ENCODE measurements around the gene AAGAB. TPM values are rescaled to one million over a fixed set of nuclear protein-coding genes. Genes with fewer than 3 reads are reported as not detected.
"Not testable (repeated sequence)": the region's sequence is repeated elsewhere in the genome, so short reads cannot be mapped to it uniquely, and the experiment has no call there.

Gene AAGAB
- total RNA-seq, 1 experiment from 2014 or later: 56.5 TPM

- Histone ChIP-seq H3K27ac (no peak overlapping the region), H2AFZ (no peak overlapping the region), H3K9me2 (ENCODE audit: insufficient read depth) (no peaks in the 10 kb centered on the region), H3K79me2 (ENCODE audit: low read depth) (peaks cover 96% of the 10 kb centered on the region), H3K4me3 (no peak overlapping the region), H3K27me3 (ENCODE audit: insufficient read depth, low read depth) (no peaks in the 10 kb centered on the region), H3K4me1 (replicated peaks; ENCODE audit: insufficient read depth) (peaks cover 14% of the 10 kb centered on the region), H3K36me3 (ENCODE audit: low read depth) (peaks cover 11% of the 10 kb centered on the region; the same call in 1 of the 2 replicates), H3F3A (ENCODE audit: insufficient read depth, low read depth) (peaks cover 13% of the 10 kb centered on the region), H3K9me3 (ENCODE audit: insufficient read depth, low read depth) (no peaks in the 10 kb centered on the region), H3K4me2 (no peak overlapping the region), H4K20me1 (ENCODE audit: insufficient read depth) (no peaks in the 10 kb centered on the region)
- ChIA-PET POLR2A (ENCODE audit: unreplicated experiment) (no interaction called here), CTCF (no interaction called here)
- intact Hi-C loops (cut with micrococcal nuclease; ENCODE audit: unreplicated experiment): loop anchor here (5.0 to 10.0 kb wide), 3 partner anchors 103 to 585 kb away; no protein-coding TSS in a partner anchor
- no peak for DNase-seq
- no peak for TF ChIP-seq EZH2 (IDR thresholded peaks at IDR 0.05; ENCODE audit: low read depth)
- TF ChIP-seq, protein P1, sequence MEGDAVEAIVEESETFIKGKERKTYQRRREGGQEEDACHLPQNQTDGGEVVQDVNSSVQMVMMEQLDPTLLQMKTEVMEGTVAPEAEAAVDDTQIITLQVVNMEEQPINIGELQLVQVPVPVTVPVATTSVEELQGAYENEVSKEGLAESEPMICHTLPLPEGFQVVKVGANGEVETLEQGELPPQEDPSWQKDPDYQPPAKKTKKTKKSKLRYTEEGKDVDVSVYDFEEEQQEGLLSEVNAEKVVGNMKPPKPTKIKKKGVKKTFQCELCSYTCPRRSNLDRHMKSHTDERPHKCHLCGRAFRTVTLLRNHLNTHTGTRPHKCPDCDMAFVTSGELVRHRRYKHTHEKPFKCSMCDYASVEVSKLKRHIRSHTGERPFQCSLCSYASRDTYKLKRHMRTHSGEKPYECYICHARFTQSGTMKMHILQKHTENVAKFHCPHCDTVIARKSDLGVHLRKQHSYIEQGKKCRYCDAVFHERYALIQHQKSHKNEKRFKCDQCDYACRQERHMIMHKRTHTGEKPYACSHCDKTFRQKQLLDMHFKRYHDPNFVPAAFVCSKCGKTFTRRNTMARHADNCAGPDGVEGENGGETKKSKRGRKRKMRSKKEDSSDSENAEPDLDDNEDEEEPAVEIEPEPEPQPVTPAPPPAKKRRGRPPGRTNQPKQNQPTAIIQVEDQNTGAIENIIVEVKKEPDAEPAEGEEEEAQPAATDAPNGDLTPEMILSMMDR (conservative IDR thresholded peaks at IDR 0.05): no peak
- no TSS peak for BruUV-seq (replicated peaks)
Measured at GRCh38 chr15:67249830-67250229, 4.6 kb downstream of the AAGAB start.

DNA sequence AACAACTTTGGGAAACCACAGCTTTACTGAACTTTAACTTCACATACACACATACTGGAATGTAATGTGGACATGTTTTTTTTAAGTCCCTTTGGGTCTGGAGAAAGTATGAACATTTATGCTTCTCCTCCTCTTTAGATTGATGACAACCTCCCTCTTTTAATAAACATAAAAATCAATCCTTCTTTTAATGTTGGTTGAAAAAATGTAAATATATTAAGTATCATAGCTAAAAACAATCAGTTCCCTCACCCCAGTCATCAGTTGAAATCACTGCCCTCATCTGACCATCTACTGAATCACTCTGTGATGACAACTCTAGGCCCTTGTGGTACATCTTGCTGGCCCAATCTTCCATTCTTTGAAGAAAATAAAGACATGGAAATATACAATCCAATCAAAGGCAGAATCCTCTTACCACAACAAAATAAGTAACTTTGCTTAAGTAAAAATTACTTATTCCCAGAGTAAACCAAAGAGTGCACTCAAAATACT is 6.4 kb downstream of the AAGAB start:
- TF ChIP-seq EZH2 (IDR thresholded peaks at IDR 0.05; ENCODE audit: low read depth): no peak
- TF ChIP-seq, protein P1 (conservative IDR thresholded peaks at IDR 0.05): no peak
- no peak overlapping the region for H2AFZ ChIP-seq
- intact Hi-C loops (cut with micrococcal nuclease; ENCODE audit: unreplicated experiment): loop anchor here (10.0 kb wide), 1 partner anchor 587 kb away; no protein-coding TSS in a partner anchor
- H3K9me3 ChIP-seq (ENCODE audit: insufficient read depth, low read depth): no peaks in the 10 kb centered on the region
- no peaks in the 10 kb centered on the region for H3K27me3 ChIP-seq (ENCODE audit: insufficient read depth, low read depth)
- H3K79me2 ChIP-seq (ENCODE audit: low read depth): peaks cover 100% of the 10 kb centered on the region
- H4K20me1 ChIP-seq (ENCODE audit: insufficient read depth): no peaks in the 10 kb centered on the region
- no peaks in the 10 kb centered on the region for H3K9me2 ChIP-seq (ENCODE audit: insufficient read depth)
- peaks cover 10% of the 10 kb centered on the region for H3K4me1 ChIP-seq (replicated peaks; ENCODE audit: insufficient read depth)
- no peak for DNase-seq
- H3F3A ChIP-seq (ENCODE audit: insufficient read depth, low read depth): 0 out of 2 replicates have a peak, but pooled peaks cover 5% of the 10 kb centered on the region
- ChIA-PET CTCF (no interaction called here), POLR2A (ENCODE audit: unreplicated experiment) (no interaction called here)
- no peak overlapping the region for H3K4me3 ChIP-seq
- H3K36me3 ChIP-seq (ENCODE audit: low read depth): peaks cover 11% of the 10 kb centered on the region; the same call in 1 of the 2 replicates
- H3K27ac ChIP-seq: no peak overlapping the region
- no peak overlapping the region for H3K4me2 ChIP-seq
- BruUV-seq (replicated peaks): no TSS peak

- H3K4me1 ChIP-seq (replicated peaks; ENCODE audit: insufficient read depth); H3K4me3 ChIP-seq; H2AFZ ChIP-seq; H3K9me2 ChIP-seq (ENCODE audit: insufficient read depth); H3K27me3 ChIP-seq (ENCODE audit: insufficient read depth, low read depth); CTCF ChIA-PET; H3K4me2 ChIP-seq; DNase-seq; POLR2A ChIA-PET (ENCODE audit: unreplicated experiment); H3K9me3 ChIP-seq (ENCODE audit: insufficient read depth, low read depth); H3K27ac ChIP-seq; BruUV-seq (replicated peaks); H3F3A ChIP-seq (ENCODE audit: insufficient read depth, low read depth); H4K20me1 ChIP-seq (ENCODE audit: insufficient read depth): not testable (repeated sequence)
- intact Hi-C loops (cut with micrococcal nuclease; ENCODE audit: unreplicated experiment): loop anchor here (10.0 kb wide), 1 partner anchor 588 kb away; no protein-coding TSS in a partner anchor
- Histone ChIP-seq H3K36me3 (ENCODE audit: low read depth) (peaks cover 11% of the 10 kb centered on the region; the same call in 1 of the 2 replicates), H3K79me2 (ENCODE audit: low read depth) (peaks cover 97% of the 10 kb centered on the region)
Measured at GRCh38 chr15:67246606-67247005, 7.9 kb downstream of the AAGAB start.

All from PC-9 (cell line).